NK-92 treated with Interleukin-12 subunit alpha and Interleukin-12 subunit beta, amount 100 ng/mL, for 24 hours (cell line): ENCODE measurements around the gene PPP4R3B.
A peak's percentile ranks its signal among the peaks of the same experiment; 100 is the strongest.
"Not testable (repeated sequence)": the region's sequence is repeated elsewhere in the genome, so short reads cannot be mapped to it uniquely, and the experiment has no call there.

Source experiments
- DNase-seq: peaks from one replicate; lab custom pipeline; 2025; lab: John Stamatoyannopoulos, UW

The PPP4R3B gene

DNA sequence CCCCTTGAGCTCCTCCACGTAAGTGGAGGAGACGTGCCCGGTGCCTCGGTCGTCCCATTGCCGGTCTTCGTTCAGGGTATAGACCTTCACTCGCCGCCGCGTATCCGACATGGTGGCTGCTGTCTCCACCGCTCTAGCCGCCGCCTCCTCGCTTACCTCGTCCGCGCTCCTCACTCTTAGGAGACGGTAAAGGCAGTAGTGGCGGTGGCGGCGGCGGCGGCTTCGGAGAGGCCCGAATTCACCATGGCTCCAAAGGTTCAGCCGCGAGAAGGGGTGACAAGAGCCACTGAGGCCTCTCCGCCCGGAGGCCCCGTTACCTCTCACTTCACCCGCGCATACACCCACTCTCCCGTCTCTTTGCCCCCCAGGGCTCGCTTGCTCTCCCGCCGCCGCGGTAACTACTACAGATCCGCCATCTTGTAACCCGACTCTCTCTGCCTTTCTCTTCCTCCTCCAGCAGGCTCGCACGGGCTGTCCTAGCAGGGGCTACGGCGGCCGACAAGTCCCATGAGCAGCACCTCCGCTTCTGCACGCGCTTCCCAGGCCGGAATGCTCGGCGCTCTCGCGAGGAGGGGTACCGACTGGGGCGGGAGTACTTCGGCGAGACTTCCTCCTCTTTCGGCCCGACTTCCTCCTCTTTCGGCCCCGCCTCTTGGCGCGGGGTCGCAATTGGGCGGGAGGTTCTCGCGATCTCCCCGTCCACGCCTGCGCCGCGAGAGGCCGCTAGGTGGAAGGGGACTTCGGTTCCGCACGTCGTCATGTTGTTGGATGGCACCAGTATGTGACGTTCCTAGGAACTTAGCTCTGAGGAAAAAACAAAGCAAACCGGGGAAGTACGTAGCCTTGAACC is at the start of gene PPP4R3B:
Gene PPP4R3B (minus strand): TSS at position 448 of the 850 bp plus-strand sequence. CDS start 337 bp downstream, at position 111.
- peak; percentile 92 for DNase-seq

DNA sequence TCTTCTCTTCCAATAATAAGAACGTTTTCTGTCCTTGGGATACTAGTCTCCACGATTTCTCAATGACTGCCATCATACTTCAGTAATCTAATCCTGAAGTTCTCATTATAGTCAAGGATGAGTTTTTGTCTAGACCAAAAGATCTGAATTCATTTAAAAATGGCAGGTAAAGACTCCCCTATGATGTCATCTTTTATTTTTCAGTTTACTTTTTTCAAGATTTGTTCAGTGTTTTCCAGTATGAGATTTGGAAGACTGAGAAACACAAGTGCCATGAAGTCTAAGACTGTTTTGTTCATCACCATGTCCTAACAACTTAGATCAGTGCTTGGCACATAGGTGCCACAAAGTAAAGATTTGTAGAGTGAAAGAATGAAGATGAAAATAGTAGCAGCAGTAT is 35.8 kb upstream of the PPP4R3B start:
- DNase-seq: no peak

DNA sequence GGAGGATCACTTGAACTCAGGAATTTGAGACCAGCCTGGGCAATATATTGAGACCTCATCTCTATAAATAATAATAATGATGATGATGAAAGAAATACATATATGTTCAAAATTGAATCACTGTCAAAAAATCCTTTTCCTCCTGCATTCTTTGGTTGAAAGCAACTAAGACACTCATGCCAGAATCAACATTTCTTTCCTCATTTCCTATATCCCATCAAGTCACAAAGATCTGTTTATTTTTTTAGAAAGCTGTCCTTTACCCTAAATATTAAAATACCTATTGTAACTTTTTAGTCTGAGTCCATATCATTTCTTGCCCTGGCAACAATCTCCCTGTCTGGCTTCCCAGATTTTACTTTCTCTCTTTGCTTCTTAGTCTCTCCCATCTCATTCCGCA is 31.8 kb upstream of the PPP4R3B start:
- no peak for DNase-seq

DNA sequence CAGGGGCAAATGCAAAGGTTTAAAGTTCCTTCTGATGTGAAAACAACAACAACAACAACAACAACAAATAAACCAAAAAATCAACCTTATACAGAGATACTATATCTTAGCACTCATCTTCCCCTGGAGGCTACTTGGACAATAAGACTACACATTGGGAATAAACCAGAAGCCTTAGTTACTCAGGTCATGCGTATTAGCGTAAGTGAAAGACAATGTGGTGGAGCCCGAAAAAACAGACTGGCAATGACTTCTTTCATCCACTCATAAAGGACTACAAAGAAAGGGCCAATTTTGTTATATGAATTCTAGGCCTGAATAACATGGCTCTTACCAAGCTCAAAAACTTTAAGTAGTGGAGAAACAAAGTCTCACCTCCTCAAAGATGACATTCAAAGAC is 19.4 kb upstream of the PPP4R3B start:
- no peak for DNase-seq

DNA sequence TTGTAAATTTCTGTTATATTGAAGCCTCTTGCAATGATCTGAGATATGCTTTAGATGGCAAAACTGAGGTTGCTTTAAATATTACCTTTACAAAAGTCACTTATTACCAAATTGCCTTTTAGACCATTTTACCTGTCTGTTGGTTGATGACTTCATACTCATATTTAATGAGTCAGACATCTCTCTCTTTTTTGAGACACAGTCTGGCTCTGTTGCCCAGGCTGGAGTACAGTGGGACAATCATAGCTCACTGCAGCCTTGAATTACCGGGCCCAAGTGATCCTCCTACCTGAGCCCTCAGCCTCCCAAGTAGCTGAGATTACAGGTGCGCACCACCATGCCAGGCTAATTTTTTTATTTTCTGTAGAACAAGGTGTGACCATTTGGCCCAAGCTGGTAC is 11.5 kb upstream of the PPP4R3B start:
- no peak for DNase-seq

DNA sequence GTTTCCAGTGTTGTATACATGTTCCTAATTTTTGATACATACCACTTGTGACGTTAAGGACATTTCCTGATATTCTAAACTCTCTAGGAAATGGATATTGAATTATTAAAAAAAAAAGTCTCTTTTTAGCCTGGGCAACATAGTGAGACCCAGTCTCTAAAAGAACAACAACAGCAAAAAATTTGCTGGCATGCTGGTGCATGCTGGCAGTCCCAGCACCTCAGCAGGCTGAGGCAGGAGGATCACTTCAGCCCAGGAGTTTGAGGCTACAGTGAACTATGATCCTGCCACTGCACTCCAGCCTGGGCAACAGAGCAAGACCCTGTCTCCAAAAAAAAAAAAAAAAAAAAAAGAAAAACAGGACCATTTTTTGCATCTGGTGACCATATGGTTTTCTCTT is 10.5 kb upstream of the PPP4R3B start:
- no peak for DNase-seq

DNA sequence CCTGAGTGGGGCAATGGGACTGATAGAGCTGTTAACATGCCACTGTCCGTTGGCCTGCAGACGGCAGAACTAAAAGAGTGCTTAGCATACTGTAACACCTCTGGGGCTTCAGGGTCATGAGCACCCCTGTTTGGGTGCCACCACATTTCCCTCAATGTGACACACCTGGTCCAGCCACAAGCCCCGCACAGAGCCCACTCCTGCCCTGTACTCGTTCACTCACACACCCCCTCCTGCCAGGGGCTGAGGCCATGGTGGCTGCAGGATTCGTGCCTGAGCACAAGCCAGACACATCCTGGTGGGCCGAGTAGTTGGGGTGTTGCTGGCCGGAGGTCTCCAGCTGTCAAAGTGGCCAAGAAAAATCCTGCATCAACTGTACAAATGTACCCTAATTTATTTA is 4.4 kb upstream of the PPP4R3B start:
- DNase-seq: no peak

DNA sequence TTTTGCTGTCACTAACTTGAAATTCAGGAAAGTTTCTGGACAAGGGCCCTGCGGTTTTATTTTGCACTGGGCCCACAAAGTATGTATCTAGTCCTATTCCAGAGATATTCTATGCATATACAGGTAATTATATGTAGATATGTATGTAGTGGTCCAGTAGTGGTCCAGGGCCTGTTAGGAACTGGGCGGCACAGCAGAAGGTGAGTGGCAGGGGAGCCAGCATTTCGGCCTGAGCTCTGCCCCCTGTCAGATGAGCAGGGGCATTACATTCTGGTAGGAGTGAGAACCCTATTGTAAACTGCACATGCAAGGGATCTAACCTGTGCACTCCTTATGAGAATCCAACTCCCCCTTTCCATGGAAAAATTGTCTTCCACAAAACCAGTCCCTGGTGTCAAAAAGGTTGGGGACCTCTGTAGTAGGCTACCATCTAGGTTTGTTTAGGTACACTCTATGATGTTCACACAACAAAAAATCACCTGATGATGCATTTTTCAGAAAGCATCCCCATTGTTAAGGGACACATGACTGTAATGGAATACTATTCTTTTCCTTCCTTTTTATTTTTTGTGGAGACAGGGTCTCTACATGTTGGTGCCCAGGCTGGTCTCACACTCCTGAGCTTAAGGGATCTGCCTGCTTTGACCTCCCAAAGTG is 2.8 kb upstream of the PPP4R3B start:
- no peak for DNase-seq

DNA sequence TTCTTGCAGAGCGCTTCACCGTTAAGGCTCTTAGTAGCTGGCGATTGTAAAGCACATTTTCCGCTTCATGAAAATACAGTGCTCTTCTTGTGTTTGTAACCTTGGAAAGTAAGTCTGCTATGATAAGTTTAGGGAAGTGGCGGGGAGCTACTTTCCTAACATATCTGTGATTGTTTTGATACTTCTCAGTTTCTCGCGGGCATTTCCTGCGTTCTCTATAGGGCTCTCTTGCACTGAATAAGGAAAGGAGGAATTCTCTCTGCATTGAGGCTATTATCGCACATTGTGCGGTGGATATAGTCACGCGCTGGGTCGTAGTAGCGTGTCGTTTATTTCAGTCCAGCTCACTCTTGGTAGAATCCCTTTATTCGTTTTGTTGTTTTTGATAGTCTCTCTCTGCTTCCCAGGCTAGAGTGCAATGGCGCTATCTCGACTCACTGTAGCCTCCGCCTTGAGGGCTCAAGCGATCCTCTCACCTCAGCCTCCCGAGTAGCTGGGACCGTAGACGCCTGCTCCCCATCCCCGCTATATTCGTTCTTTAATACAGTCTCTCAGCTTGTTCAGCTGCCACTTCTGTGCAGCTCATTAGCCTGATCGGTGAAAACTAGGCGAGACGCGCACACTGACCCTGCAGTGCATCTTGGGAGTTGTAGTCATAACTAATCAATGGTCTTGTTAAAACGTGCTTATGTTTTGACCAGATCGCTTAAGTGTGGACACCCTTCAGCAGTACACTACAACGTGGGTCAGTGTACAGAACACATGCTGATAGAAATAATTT is 1.0 kb upstream of the PPP4R3B start:
- peak; percentile 10 for DNase-seq

DNA sequence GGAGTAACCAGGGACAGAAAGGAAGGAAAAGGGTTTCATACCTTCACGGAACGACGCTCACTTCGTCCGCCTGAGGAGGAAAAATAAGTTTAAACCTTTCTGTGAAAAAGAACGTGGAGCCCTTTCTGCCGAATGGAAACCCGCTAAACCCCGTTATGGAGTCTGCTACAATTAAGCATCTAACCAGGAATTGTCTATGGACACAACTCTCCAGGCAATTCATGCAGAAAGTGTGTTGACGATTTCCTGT is 528 bp upstream of the PPP4R3B start:
- no peak for DNase-seq

DNA sequence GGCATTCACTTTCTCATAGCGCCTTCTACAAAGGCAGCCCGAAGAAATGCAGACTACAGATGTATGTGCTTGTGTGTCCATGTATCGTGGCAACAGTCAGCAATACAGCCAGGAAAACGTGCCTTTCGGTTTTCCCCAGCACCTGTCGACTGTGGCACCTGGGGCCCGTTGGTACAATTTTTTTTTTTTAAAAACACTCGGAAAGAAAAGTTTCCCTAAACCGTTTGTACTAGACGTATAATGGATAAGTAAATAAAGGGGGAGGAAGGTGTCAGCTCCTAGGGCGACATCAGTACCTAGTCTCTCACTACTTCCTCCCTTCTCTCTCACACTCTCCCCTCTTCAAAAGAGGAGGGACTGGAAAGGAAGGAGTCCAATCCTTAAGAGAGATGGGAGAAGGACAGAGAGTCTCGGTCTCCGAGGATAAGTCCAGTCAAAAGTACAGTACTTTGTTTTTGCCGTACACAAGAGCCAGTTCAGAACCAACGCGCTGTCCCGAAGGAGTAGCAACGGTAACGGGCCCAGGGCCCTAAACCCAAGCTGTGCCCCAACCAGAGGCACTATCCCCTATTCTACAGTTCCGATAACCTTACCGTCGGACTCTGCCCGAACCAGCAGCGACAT is 759 bp downstream of the PPP4R3B start:
- DNase-seq: no peak

DNA sequence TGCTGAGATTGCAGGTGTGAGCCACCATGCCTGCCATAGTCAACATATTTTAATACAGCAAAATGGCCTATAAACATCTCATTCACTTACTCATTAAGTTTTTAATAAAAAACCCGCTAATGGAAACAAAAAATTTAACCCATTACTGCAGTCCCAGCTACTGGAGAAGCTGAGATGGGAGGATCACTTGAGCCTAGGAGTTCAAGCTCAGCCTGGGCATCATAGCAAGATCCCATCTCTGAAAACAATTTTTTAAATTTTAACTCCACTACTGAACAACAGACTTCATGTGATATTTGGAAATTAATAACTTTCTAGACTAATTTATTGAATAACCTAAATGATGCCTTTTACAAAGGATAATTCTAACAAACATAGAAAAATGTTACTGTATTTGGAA is 5.4 kb downstream of the PPP4R3B start:
- DNase-seq: no peak

DNA sequence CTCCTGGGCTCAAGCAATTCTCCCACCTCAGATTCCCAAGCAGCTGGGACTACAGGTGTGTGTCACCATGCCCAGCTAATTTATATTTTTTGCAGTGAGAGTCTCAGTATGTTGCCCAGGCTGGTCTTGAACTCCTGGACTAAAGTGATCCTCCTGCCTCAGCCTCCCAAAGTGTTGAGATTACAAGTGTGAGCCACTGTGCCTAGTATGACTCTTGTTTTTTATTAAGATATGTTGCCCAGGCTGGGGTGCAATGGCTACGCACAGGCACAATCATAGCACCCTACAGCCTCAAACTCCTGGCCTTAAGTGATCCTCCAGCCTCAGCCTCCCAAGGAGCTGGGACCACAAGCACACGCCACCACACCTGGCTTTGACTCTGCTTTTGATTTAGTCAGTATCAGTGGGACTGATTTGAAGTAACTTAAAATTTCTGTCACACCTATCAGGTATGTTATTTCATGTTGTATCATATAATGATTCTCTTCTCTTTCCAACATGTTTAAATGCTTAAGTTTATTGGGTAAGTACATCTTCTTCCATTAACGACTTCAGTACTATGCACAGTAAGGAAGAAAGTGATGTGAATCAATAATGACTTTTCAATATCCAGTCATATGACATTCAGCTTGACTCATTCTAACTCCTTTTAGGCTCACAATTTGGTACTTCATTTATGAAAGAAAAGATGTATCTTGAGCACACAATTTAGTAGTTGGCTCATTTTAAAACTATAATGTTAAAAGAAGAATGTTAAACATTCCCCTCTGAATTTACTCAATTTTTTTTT is 6.3 kb downstream of the PPP4R3B start:
- DNase-seq: no peak

DNA sequence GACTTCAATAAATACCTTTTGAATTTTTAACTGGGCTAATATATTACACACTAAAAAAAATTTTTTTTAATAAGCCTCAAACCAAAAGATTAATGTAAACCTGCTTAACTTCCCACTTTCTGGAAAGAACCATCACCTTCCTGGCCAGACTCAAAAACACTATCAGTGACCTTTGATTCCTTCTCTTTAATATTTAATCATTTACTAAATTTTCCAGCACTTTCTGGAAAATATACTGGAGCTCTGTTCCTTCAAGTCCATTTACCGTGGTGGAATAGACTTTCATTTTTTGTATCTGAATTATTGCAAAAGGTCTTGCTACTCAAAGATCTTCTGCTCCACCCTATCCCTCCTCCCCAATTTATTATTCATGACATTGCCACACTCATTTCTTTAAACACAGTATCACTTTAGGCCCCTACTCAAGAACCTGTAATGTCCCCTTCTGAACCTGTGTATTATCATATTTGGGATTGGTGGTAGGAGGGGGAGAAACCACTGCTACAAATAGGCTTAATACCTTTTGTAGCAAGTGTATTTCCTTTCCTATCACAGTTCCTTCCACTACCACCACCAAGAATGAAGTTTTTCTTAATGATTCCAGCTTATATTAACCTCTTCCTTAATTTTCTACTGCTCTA is 7.4 kb downstream of the PPP4R3B start:
- no peak for DNase-seq

DNA sequence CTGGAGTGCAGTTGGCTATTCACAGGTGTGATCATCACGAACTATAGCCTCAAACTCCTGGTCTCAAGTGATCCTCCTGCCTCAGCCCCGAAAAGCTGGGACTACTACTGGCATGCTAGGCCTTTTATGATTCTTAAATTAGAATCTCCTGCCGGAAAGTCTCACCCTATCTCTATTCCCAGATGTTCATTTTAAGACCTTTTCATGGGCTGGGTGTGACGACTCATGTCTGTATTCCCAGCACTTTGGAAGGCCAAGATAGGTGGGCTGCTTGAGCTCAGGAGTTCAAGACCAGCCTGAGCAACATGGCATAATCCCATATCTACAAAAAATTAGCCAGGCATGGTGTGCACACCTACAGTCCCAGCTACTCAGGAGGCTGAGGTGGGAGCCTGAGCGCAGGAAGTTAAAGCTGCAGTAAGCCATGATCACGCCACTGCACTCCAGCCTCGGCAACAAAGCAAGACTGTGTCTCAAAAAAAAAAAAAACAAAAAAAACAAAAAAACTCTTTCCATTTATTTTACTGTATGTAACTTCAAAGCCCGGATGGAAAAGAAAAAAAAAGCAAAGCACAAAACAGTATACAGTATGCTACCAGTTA is 8.1 kb downstream of the PPP4R3B start:
- DNase-seq: no peak

DNA sequence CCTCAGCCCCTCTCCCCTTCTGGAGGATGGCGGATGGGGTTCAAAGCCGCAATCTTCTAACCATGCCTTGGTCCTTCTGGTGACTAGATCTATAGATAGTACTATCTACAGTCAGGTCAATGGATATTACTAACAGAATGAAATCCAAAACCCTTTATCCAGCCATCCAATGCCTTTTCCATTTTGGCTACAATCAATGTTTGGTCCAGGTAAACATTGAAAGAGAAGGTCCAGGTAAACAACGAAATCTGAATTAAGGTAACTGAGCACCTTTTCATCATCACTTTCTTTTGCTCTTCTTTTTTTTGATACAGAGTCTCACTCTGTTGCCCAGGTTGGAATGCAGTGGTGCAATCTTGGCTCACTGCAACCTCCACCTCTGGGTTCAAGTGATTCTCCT is 9.7 kb downstream of the PPP4R3B start:
- DNase-seq: no peak

DNA sequence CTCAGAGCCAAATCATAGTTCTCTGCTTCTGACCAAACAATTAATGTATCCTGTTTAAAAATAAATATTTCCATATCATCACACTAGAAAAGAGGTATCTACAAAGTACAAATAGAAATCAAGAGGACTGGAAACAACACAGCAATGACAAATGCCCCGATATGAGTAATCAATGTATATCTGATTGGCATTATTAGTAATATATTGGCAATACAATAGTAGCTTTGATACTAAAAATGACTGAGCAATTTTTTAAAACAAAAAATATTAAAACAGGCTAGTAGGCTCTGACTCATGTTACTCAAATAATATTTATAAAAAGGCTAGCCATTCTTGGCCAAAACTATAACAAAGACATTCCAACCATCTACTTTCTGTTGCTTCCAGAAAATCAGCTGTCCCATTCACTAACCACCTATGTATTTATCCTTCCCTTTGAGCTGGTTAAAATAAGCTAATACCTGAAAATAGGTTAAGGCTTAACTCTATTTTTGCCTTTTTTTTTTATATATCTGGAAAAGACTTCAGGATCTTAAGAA is 13.3 kb downstream of the PPP4R3B start:
- no peak for DNase-seq

DNA sequence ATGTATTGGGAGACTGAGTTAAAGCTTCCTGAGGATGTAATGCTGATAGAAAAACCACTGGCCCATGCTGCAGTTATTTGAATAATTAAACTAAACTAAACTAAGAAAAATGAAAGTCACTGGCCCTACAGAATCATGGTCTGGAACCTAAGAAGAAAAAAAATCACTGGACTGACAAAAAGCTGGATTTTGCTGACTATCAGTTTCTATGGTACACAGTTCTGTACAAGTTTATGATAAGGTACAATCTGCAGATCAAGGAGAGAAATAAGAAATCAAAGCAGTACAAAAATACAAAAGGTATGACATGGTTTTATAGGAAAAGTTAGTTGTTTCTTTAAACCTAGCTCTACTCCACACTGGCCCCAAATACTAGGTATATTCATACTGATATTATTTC is 15.6 kb downstream of the PPP4R3B start:
- no peak for DNase-seq

DNA sequence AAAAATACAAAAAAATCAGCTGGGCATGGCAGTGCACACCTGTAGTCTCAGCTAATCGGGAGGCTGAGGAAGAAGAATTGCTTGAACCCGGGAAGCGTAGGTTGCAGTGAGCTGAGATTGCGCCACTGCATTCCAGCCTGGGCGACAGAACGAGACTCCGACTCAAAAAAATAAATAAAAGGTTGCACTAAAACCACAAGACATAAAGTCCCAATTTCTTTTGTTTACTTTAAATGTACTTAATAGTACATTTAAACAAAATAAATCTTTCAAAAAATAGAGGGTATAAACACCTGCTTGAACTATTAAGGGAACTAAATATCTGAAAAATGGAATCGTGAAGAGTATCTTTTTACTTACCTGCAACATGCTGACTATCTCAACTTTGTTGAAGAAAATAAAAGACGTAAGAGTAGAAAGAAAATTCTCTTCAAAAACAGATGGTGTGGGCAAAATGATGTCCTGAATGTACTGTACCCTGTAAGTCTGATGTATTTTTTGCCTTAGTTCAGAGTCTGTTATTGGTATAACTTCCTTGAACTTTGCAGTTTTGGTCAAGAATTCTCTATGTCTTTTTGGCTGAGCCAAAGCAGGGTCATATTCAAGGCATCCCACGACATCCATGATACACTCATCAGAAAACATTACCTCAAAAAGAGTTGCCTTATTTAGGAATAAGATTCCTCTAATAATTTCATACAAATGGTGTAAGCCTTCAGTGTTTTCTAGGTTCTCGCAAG is 19.2 kb downstream of the PPP4R3B start:
- no peak for DNase-seq

DNA sequence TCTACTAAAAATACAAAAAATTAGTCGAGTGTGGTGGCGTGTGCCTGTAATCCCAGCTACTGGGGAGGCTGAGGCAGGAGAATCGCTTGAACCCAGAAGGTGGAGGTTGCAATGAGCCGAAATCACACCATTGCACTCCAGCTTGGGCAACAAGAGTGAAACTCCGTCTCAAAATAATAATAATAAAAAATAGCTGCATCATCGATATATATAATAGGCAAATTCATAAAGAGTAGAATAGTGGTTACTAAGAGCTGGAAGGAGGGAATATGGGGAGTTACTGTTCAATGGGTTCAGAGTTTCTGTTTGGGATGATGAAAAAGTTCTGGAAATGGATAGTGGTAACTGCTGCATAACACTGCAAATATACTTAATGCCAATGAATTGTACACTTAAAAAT is 20.6 kb downstream of the PPP4R3B start:
- DNase-seq: not testable (repeated sequence)
